Lower lobe of right lung (tissue), 2 donors: ENCODE results near the gene SWT1. TPM values are rescaled to one million over a fixed set of nuclear protein-coding genes. Genes with fewer than 3 reads are reported as not detected.

Experiments
- ATAC-seq, 2 donors: fragments of 200-7000 bp; cut with Tn5 transposase; one replicate each; pipeline ENCODE4 v1.9.1; 2020 to 2022; ENCODE audit warnings: mild to moderate bottlenecking in 2 of 2, moderate library complexity in 2 of 2
- DNase-seq: peaks from one replicate; pipeline ENCODE4 v3.0.0-alpha.2; 2020
- H3K27ac ChIP-seq: fragments of 200-600 bp; one replicate; pipeline ENCODE4 v1.8.0; 2022
- H3K27me3 ChIP-seq: fragments of 200-600 bp; one replicate; pipeline ENCODE4 v1.8.0; 2022; ENCODE audit warnings: low read depth
- H3K36me3 ChIP-seq: fragments of 200-600 bp; one replicate; pipeline ENCODE4 v1.8.0; 2022; ENCODE audit warnings: mild to moderate bottlenecking
- H3K4me1 ChIP-seq: fragments of 200-600 bp; one replicate; pipeline ENCODE4 v1.8.0; 2022
- H3K4me3 ChIP-seq: fragments of 200-600 bp; one replicate; pipeline ENCODE4 v1.8.0; 2022; ENCODE audit warnings: mild to moderate bottlenecking
- H3K9me3 ChIP-seq: fragments of 200-600 bp; one replicate; pipeline ENCODE4 v1.8.0; 2022
- intact Hi-C: fragments of 100-400 bp; cut with DNase I; formaldehyde crosslinking; loops from one replicate; pipeline ENCODE4 v1.11.0; 2022
- total RNA-seq: library from RNA; stranded (reverse); fragmentation: NEBNext Ultra II Directional; extraction: Animal tissue kit (Norgen Biotek cat#: 25700); gene quantifications from one replicate; pipeline ENCODE4 v1.2.1, GENCODE V29; 2021
- TF ChIP-seq, protein P1 (sequence below): fragments of 200-600 bp; IDR thresholded peaks from one replicate; pipeline ENCODE4 v1.8.0; 2022; ENCODE audit warnings: antibody characterized with exemption, mild to moderate bottlenecking
- donor health status: DM: no; HTN: yes; CAD: no; lungs with severe emphysema.

The SWT1 gene
- total RNA-seq, 1 donor from 2014 or later = 7.4 TPM

DNA sequence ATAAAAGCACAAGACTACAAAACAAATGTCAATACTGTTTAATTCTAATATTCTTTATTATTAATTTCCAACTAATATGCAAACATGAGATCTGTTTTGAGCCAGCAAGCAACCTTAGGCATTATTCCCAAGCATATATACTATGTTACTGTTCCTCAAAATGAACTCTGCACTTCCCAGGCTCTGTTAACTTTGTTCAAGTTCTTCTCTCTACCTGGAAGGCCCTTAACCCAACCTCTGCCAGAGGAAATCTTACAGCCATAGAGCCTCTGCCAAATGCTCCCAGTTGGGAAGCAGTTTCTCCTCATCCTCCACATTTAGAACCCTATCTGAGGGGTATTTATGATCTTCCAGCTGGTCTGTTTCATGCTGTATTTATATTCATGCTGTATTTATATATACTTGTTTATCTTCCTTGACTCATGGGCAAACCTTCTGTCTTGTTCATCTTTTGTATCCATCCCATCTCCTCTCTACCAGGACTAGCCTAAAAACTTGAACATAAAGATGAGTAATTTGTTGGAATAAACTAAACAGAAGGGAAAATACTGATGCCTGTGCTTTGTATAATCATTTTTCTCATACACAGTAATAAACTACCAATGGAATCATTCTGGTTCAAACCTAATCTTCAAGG, 154.7 kb downstream of the SWT1 start:
- Histone ChIP-seq H3K27ac (no peak overlapping the region), H3K9me3 (no peaks in the 10 kb centered on the region), H3K4me1 (peaks cover 47% of the 10 kb centered on the region), H3K4me3 (no peak overlapping the region), H3K27me3 (no peaks in the 10 kb centered on the region), H3K36me3 (peaks cover 42% of the 10 kb centered on the region)
- intact Hi-C loops = no loop called here
- TF ChIP-seq, protein P1, sequence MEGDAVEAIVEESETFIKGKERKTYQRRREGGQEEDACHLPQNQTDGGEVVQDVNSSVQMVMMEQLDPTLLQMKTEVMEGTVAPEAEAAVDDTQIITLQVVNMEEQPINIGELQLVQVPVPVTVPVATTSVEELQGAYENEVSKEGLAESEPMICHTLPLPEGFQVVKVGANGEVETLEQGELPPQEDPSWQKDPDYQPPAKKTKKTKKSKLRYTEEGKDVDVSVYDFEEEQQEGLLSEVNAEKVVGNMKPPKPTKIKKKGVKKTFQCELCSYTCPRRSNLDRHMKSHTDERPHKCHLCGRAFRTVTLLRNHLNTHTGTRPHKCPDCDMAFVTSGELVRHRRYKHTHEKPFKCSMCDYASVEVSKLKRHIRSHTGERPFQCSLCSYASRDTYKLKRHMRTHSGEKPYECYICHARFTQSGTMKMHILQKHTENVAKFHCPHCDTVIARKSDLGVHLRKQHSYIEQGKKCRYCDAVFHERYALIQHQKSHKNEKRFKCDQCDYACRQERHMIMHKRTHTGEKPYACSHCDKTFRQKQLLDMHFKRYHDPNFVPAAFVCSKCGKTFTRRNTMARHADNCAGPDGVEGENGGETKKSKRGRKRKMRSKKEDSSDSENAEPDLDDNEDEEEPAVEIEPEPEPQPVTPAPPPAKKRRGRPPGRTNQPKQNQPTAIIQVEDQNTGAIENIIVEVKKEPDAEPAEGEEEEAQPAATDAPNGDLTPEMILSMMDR = no peak
- DNase-seq = no peak
- ATAC-seq = no peak

GRCh38 chr1:185312361-185313138, 155.6 kb downstream of the SWT1 start:
- H3K9me3 ChIP-seq = no peaks in the 10 kb centered on the region
- no peaks in the 10 kb centered on the region for H3K27me3 ChIP-seq
- H3K36me3 ChIP-seq = peaks cover 33% of the 10 kb centered on the region
- intact Hi-C loops = no loop called here
- peaks cover 47% of the 10 kb centered on the region for H3K4me1 ChIP-seq
- H3K27ac ChIP-seq = no peak overlapping the region
- H3K4me3 ChIP-seq = no peak overlapping the region
- ATAC-seq = no peak
- no peak for DNase-seq
- TF ChIP-seq, protein P1 = no peak

DNA sequence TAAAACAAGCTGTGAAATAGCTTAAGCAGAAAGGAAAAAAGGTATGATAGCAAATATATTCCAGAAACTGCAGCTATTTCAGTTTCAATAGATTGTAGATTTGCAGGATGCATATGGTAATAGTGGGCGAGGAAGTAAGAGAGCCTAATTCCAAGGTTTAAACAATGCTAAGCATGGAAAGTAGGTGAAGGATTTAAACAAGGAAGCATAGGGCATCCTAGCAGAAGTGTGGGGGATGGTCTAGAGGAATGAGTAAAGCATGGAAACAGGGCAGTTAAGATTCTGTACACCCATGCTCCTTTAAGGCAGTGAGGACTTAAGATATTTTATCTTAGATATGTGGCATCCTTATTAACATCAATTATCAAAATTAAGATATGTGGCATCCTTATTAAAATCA, 157.4 kb downstream of the SWT1 start:
- DNase-seq = no peak

DNA sequence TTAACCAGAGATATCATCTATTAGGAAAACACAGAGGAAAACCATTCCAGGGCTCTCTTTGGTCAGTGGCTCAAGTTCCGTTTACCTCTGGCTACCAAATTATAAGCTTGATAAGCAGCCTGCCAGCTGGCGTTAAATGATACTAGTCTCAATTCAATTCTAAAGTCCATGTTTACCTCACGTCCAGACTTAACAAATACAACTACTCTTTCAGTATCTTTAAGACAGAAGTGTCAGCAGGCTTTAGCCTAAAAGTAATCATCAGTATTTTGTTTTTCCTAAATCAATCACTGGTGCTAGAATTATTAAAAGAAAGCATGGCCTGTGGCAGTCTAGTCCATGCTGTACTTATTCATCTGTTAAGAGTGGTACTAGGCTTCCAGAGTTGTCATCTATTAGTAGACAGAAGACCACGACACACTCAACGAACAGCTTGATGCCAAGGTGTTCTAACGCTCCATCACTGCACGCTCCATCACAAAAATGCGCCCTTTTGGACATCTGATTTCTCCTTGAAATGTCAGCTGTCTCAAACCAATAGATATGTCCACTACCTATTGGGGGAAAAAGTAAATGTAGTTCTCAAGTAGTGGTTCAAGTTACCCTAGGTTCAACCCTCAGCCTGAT, 158.6 kb downstream of the SWT1 start:
- H3K4me1 ChIP-seq = peaks cover 57% of the 10 kb centered on the region
- intact Hi-C loops = no loop called here
- H3K36me3 ChIP-seq = peaks cover 5% of the 10 kb centered on the region
- no peaks in the 10 kb centered on the region for H3K27me3 ChIP-seq
- TF ChIP-seq, protein P1 = no peak
- DNase-seq = no peak
- peak overlapping the region; percentile 94 for H3K27ac ChIP-seq
- no peaks in the 10 kb centered on the region for H3K9me3 ChIP-seq
- peak overlapping the region; percentile 78 for H3K4me3 ChIP-seq
- ATAC-seq = no peak

More for the DNA sequence above, 157.4 kb downstream of the SWT1 start:
- Histone ChIP-seq H3K27me3 (no peaks in the 10 kb centered on the region), H3K36me3 (peaks cover 15% of the 10 kb centered on the region), H3K9me3 (no peaks in the 10 kb centered on the region), H3K4me3 (peak overlapping the region; percentile 78), H3K27ac (no peak overlapping the region), H3K4me1 (peaks cover 58% of the 10 kb centered on the region)
- no peak for ATAC-seq
- intact Hi-C loops = no loop called here
- TF ChIP-seq, protein P1 = no peak

GRCh38 chr1:185316163-185317033, 159.4 kb downstream of the SWT1 start:
- intact Hi-C loops = no loop called here
- H3K4me3 ChIP-seq = peak overlapping the region; percentile 78
- H3K27me3 ChIP-seq = no peaks in the 10 kb centered on the region
- peaks cover 55% of the 10 kb centered on the region for H3K4me1 ChIP-seq
- H3K27ac ChIP-seq = peak overlapping the region; percentile 94
- no peaks in the 10 kb centered on the region for H3K9me3 ChIP-seq
- DNase-seq = peak; percentile 95
- H3K36me3 ChIP-seq = no peaks in the 10 kb centered on the region
- TF ChIP-seq, protein P1 = no peak
- peak; percentile 87 to 88 for ATAC-seq
